Measurements from ENCODE around the gene SYTL3. TPM values are rescaled to one million over a fixed set of nuclear protein-coding genes. Genes with fewer than 3 reads are reported as not detected.

SYTL3 gene
- total and polyA plus RNA-seq, 2 experiments from 2014 or later = 0.07 TPM; not detected in 1

DNA sequence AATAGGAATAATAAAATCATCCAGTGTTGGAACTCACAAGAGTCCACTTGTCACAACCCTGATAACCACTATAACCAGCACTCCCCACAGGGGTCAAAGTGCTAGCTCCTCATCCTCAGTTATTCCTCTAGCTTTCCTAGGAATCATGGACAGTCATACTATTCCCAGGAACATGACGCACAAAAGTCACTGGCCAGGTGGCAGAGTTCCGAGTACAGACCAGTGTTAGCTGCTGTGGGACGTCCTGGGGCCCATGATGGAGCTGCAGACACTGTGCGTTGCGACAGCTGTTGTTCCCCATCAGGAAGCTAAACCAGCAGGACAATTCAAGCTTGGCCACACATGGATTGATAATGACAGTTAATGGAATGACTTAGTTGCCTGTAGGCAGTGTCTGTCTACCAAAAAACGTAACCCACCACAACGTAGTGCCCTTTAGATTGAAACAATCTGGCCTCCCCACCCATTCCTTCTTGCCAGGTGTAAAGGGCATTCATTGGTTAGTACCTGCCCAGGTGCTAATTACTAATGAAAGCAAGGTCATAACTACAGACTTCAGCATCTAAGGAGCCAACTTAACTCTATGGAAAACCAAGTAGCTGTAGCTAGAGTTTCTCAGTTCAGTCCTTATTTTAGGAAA, 151.9 kb downstream of the SYTL3 start:
- no peaks in the 10 kb centered on the region for H3K27me3 ChIP-seq (ENCODE audit: insufficient read depth)
- no peak for DNase-seq (ENCODE audit: low spot score)
- H3F3A ChIP-seq (replicated peaks; ENCODE audit: low read depth) = 0 out of 2 replicates have a peak, but pooled peaks cover 5% of the 10 kb centered on the region
- no peak overlapping the region for H3K4me3 ChIP-seq
- peaks cover 99% of the 10 kb centered on the region for H3K79me2 ChIP-seq (replicated peaks; ENCODE audit: insufficient read depth)
- peaks cover 10% of the 10 kb centered on the region; the same call in 2 of the 3 replicates for H3K36me3 Mint-ChIP-seq (ENCODE audit: low read depth)
- peak overlapping the region; percentile 57; the same call in 1 of the 2 replicates for H3K27ac Mint-ChIP-seq
- peaks cover 77% of the 10 kb centered on the region for H3K4me1 Mint-ChIP-seq
- no peak; the same call in 2 of the 3 replicates for ATAC-seq
- no peak overlapping the region for H3K4me2 ChIP-seq
- H3K27me3 Mint-ChIP-seq (ENCODE audit: insufficient read depth, low read depth, poor library complexity) = peaks cover 12% of the 10 kb centered on the region
- no peak overlapping the region for H2AFZ ChIP-seq
- H3K9me3 Mint-ChIP-seq = no peaks in the 10 kb centered on the region
- H3K27ac ChIP-seq (ENCODE audit: low read depth) = 0 out of 2 replicates have a peak overlapping the region, but pooled peaks have one; percentile 0
- H3K4me1 ChIP-seq (ENCODE audit: insufficient read depth) = peaks cover 78% of the 10 kb centered on the region
- TF ChIP-seq EZH2 (IDR thresholded peaks at IDR 0.05; ENCODE audit: low read depth, unreplicated experiment) (no peak), ZNF331 (CRISPR knock-in tag; IDR thresholded peaks at IDR 0.05; ENCODE audit: low read depth) (no peak), NANOG (IDR thresholded peaks at IDR 0.05; ENCODE audit: borderline replicate concordance) (no peak), JUNB (IDR thresholded peaks at IDR 0.05; ENCODE audit: unreplicated experiment) (no peak), POLR2AphosphoS5 (IDR thresholded peaks at IDR 0.05; ENCODE audit: low read depth) (no peak), ZNF114 (CRISPR knock-in tag; IDR thresholded peaks at IDR 0.05) (no peak), STAT1 (IDR thresholded peaks at IDR 0.05; ENCODE audit: unreplicated experiment) (no peak), CREB1 (CRISPR knock-in tag; IDR thresholded peaks at IDR 0.05; ENCODE audit: low read depth) (no peak), EZH2phosphoT487 (IDR thresholded peaks at IDR 0.05; ENCODE audit: unreplicated experiment) (no peak)
- TF ChIP-seq, protein P1, sequence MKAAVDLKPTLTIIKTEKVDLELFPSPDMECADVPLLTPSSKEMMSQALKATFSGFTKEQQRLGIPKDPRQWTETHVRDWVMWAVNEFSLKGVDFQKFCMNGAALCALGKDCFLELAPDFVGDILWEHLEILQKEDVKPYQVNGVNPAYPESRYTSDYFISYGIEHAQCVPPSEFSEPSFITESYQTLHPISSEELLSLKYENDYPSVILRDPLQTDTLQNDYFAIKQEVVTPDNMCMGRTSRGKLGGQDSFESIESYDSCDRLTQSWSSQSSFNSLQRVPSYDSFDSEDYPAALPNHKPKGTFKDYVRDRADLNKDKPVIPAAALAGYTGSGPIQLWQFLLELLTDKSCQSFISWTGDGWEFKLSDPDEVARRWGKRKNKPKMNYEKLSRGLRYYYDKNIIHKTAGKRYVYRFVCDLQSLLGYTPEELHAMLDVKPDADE (IDR thresholded peaks at IDR 0.05) = no peak
- TF ChIP-seq, protein P2, sequence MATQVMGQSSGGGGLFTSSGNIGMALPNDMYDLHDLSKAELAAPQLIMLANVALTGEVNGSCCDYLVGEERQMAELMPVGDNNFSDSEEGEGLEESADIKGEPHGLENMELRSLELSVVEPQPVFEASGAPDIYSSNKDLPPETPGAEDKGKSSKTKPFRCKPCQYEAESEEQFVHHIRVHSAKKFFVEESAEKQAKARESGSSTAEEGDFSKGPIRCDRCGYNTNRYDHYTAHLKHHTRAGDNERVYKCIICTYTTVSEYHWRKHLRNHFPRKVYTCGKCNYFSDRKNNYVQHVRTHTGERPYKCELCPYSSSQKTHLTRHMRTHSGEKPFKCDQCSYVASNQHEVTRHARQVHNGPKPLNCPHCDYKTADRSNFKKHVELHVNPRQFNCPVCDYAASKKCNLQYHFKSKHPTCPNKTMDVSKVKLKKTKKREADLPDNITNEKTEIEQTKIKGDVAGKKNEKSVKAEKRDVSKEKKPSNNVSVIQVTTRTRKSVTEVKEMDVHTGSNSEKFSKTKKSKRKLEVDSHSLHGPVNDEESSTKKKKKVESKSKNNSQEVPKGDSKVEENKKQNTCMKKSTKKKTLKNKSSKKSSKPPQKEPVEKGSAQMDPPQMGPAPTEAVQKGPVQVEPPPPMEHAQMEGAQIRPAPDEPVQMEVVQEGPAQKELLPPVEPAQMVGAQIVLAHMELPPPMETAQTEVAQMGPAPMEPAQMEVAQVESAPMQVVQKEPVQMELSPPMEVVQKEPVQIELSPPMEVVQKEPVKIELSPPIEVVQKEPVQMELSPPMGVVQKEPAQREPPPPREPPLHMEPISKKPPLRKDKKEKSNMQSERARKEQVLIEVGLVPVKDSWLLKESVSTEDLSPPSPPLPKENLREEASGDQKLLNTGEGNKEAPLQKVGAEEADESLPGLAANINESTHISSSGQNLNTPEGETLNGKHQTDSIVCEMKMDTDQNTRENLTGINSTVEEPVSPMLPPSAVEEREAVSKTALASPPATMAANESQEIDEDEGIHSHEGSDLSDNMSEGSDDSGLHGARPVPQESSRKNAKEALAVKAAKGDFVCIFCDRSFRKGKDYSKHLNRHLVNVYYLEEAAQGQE (IDR thresholded peaks at IDR 0.05; ENCODE audit: unreplicated experiment) = no peak
- TF ChIP-seq, protein P3, sequence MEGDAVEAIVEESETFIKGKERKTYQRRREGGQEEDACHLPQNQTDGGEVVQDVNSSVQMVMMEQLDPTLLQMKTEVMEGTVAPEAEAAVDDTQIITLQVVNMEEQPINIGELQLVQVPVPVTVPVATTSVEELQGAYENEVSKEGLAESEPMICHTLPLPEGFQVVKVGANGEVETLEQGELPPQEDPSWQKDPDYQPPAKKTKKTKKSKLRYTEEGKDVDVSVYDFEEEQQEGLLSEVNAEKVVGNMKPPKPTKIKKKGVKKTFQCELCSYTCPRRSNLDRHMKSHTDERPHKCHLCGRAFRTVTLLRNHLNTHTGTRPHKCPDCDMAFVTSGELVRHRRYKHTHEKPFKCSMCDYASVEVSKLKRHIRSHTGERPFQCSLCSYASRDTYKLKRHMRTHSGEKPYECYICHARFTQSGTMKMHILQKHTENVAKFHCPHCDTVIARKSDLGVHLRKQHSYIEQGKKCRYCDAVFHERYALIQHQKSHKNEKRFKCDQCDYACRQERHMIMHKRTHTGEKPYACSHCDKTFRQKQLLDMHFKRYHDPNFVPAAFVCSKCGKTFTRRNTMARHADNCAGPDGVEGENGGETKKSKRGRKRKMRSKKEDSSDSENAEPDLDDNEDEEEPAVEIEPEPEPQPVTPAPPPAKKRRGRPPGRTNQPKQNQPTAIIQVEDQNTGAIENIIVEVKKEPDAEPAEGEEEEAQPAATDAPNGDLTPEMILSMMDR (conservative IDR thresholded peaks at IDR 0.05; ENCODE audit: low read depth in 2 of 2) = no peak
- TF ChIP-seq, protein P4, sequence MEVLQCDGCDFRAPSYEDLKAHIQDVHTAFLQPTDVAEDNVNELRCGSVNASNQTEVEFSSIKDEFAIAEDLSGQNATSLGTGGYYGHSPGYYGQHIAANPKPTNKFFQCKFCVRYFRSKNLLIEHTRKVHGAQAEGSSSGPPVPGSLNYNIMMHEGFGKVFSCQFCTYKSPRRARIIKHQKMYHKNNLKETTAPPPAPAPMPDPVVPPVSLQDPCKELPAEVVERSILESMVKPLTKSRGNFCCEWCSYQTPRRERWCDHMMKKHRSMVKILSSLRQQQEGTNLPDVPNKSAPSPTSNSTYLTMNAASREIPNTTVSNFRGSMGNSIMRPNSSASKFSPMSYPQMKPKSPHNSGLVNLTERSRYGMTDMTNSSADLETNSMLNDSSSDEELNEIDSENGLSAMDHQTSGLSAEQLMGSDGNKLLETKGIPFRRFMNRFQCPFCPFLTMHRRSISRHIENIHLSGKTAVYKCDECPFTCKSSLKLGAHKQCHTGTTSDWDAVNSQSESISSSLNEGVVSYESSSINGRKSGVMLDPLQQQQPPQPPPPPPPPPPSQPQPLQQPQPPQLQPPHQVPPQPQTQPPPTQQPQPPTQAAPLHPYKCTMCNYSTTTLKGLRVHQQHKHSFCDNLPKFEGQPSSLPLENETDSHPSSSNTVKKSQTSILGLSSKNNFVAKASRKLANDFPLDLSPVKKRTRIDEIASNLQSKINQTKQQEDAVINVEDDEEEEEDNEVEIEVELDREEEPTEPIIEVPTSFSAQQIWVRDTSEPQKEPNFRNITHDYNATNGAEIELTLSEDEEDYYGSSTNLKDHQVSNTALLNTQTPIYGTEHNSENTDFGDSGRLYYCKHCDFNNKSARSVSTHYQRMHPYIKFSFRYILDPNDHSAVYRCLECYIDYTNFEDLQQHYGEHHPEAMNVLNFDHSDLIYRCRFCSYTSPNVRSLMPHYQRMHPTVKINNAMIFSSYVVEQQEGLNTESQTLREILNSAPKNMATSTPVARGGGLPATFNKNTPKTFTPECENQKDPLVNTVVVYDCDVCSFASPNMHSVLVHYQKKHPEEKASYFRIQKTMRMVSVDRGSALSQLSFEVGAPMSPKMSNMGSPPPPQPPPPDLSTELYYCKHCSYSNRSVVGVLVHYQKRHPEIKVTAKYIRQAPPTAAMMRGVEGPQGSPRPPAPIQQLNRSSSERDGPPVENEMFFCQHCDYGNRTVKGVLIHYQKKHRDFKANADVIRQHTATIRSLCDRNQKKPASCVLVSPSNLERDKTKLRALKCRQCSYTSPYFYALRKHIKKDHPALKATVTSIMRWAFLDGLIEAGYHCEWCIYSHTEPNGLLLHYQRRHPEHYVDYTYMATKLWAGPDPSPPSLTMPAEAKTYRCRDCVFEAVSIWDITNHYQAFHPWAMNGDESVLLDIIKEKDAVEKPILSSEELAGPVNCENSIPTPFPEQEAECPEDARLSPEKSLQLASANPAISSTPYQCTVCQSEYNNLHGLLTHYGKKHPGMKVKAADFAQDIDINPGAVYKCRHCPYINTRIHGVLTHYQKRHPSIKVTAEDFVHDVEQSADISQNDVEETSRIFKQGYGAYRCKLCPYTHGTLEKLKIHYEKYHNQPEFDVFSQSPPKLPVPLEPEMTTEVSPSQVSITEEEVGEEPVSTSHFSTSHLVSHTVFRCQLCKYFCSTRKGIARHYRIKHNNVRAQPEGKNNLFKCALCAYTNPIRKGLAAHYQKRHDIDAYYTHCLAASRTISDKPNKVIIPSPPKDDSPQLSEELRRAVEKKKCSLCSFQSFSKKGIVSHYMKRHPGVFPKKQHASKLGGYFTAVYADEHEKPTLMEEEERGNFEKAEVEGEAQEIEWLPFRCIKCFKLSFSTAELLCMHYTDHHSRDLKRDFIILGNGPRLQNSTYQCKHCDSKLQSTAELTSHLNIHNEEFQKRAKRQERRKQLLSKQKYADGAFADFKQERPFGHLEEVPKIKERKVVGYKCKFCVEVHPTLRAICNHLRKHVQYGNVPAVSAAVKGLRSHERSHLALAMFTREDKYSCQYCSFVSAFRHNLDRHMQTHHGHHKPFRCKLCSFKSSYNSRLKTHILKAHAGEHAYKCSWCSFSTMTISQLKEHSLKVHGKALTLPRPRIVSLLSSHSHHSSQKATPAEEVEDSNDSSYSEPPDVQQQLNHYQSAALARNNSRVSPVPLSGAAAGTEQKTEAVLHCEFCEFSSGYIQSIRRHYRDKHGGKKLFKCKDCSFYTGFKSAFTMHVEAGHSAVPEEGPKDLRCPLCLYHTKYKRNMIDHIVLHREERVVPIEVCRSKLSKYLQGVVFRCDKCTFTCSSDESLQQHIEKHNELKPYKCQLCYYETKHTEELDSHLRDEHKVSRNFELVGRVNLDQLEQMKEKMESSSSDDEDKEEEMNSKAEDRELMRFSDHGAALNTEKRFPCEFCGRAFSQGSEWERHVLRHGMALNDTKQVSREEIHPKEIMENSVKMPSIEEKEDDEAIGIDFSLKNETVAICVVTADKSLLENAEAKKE (CRISPR knock-in tag; IDR thresholded peaks at IDR 0.05) = no peak
- peaks cover 79% of the 10 kb centered on the region for H4K20me1 ChIP-seq (replicated peaks; ENCODE audit: insufficient read depth)
- H3K9me2 ChIP-seq (ENCODE audit: insufficient read depth) = no peaks in the 10 kb centered on the region
- no peak overlapping the region; the same call in 2 of the 3 replicates for H3K4me3 Mint-ChIP-seq
- no peaks in the 10 kb centered on the region for H3K36me3 ChIP-seq (ENCODE audit: insufficient read depth)
